ENCODE results near the gene KNG1.
"Not testable (repeated sequence)": the region's sequence is repeated elsewhere in the genome, so short reads cannot be mapped to it uniquely, and the experiment has no call there.

- TF ChIP-seq POLR2A (IDR thresholded peaks at IDR 0.05; ENCODE audit: low read depth, low read length); POLR2AphosphoS5 (IDR thresholded peaks at IDR 0.05; ENCODE audit: low read depth, low read length); TAF1 (IDR thresholded peaks at IDR 0.05; ENCODE audit: borderline replicate concordance, low read depth, low read length): not testable (repeated sequence)
Measured at GRCh38 chr3:186702451-186702850, 14.7 kb upstream of the KNG1 start.
